CD14-positive monocyte (primary cell): ENCODE results near the gene F2RL3. TPM values are rescaled to one million over a fixed set of nuclear protein-coding genes. Genes with fewer than 3 reads are reported as not detected.
A peak's percentile ranks its signal among the peaks of the same experiment; 100 is the strongest.

Experiments
- DNase-seq, 3 donors: peaks; one replicate each; pipeline ENCODE4 v3.0.0-alpha.2; 2011 to 2022
- H2AFZ ChIP-seq: 2 replicates; pipeline ENCODE4 v1.6.0; 2012; ENCODE audit warnings: mild to moderate bottlenecking, low read depth, low read length, inconsistent platforms; ENCODE audit not compliant: insufficient read depth, poor library complexity, severe bottlenecking
- H3K27ac ChIP-seq, 2 donors: 1 replicate in 1 of 2; 2 replicates in 1 of 2; pipeline ENCODE4 v1.5.1; 2012 to 2013; ENCODE audit warnings: low read length in 2 of 2, control low read depth in 1 of 2, inconsistent platforms in 1 of 2, low read depth in 1 of 2, mild to moderate bottlenecking in 1 of 2
- H3K27me3 ChIP-seq, 2 donors: one replicate each; pipeline versions ENCODE4 v1.6.0 to v1.6.1; 2011 to 2013; ENCODE audit warnings: low read length in 2 of 2; ENCODE audit not compliant: control insufficient read depth in 2 of 2, insufficient read depth in 2 of 2
- H3K36me3 ChIP-seq, 2 donors: replicated peaks in 1 of 2; 1 replicate in 1 of 2; 2 replicates in 1 of 2; pipeline versions ENCODE4 v1.5.1 to v1.6.1; 2012 to 2013; ENCODE audit warnings: low read length in 2 of 2, control low read depth in 1 of 2, inconsistent platforms in 1 of 2, mild to moderate bottlenecking in 1 of 2; ENCODE audit not compliant: insufficient read depth in 2 of 2, control insufficient read depth in 1 of 2
- H3K4me1 ChIP-seq, 2 donors: 1 replicate in 1 of 2; 2 replicates in 1 of 2; pipeline versions ENCODE4 v1.5.1 to v1.6.1; 2012 to 2013; ENCODE audit warnings: low read length in 2 of 2, control low read depth in 1 of 2, inconsistent platforms in 1 of 2, mild to moderate bottlenecking in 1 of 2, moderate library complexity in 1 of 2; ENCODE audit not compliant: insufficient read depth in 2 of 2, control insufficient read depth in 1 of 2
- H3K4me2 ChIP-seq: replicated peaks from 2 replicates; pipeline ENCODE3; 2012; ENCODE audit warnings: low read length, moderate library complexity, mild to moderate bottlenecking; ENCODE audit not compliant: poor library complexity, severe bottlenecking; ENCODE audit errors: extremely low read depth
- H3K4me3 ChIP-seq, 3 experiments: fragments of 200-600 bp in 1 of 3; sonication (generic) in 1 of 3; replicated peaks in 1 of 3; 1 replicate in 2 of 3; 2 replicates in 1 of 3; pipeline ENCODE4 v1.5.1; 2011 to 2013; ENCODE audit warnings: low read length in 3 of 3, mild to moderate bottlenecking in 3 of 3, control low read depth in 2 of 3, low read depth in 2 of 3, inconsistent platforms in 1 of 3, moderate library complexity in 1 of 3
- H3K79me2 ChIP-seq: 2 replicates; pipeline ENCODE4 v1.6.0; 2012; ENCODE audit warnings: mild to moderate bottlenecking, control low read depth, inconsistent platforms, low read length, moderate library complexity; ENCODE audit not compliant: insufficient read depth
- H3K9ac ChIP-seq: 2 replicates; pipeline ENCODE4 v1.6.0; 2017; ENCODE audit warnings: low read length, mild to moderate bottlenecking; ENCODE audit not compliant: insufficient read depth, poor library complexity, severe bottlenecking
- H3K9me3 ChIP-seq, 2 donors: replicated peaks in 1 of 2; 1 replicate in 1 of 2; 2 replicates in 1 of 2; pipeline versions ENCODE4 v1.5.1 to v1.6.1; 2012 to 2013; ENCODE audit warnings: low read length in 2 of 2, control low read depth in 1 of 2; ENCODE audit not compliant: control insufficient read depth in 1 of 2, insufficient read depth in 1 of 2
- H4K20me1 ChIP-seq: 2 replicates; pipeline ENCODE4 v1.6.0; 2012; ENCODE audit warnings: mild to moderate bottlenecking, low read length, control low read depth, moderate library complexity; ENCODE audit not compliant: insufficient read depth
- H3K27ac Mint-ChIP-seq, 7 donors: one replicate each; pipeline ENCODE4 v1.8.0; 2020; ENCODE audit warnings: mild to moderate bottlenecking in 7 of 7, mixed read lengths in 7 of 7, moderate library complexity in 6 of 7, inconsistent platforms in 2 of 7
- H3K27me3 Mint-ChIP-seq, 3 donors: one replicate each; pipeline ENCODE4 v1.8.0; 2021 to 2022; ENCODE audit warnings: low read depth in 3 of 3, mild to moderate bottlenecking in 3 of 3, mixed read lengths in 3 of 3, moderate library complexity in 3 of 3, inconsistent platforms in 1 of 3
- H3K36me3 Mint-ChIP-seq, 2 donors: one replicate each; pipeline ENCODE4 v1.8.0; 2020; ENCODE audit warnings: mixed read lengths in 2 of 2, inconsistent platforms in 1 of 2, mild to moderate bottlenecking in 1 of 2
- H3K4me1 Mint-ChIP-seq: one replicate; pipeline ENCODE4 v1.8.0; 2020; ENCODE audit warnings: mild to moderate bottlenecking, mixed read lengths
- H3K4me3 Mint-ChIP-seq, 2 donors: one replicate each; pipeline ENCODE4 v1.8.0; 2020; ENCODE audit warnings: mild to moderate bottlenecking in 2 of 2, mixed read lengths in 2 of 2, moderate library complexity in 1 of 2
- H3K9me3 Mint-ChIP-seq, 7 donors: one replicate each; pipeline ENCODE4 v1.8.0; 2020 to 2022; ENCODE audit warnings: mixed read lengths in 7 of 7, mild to moderate bottlenecking in 6 of 7, moderate library complexity in 6 of 7, inconsistent platforms in 2 of 7
- CTCF ChIP-seq: fragments of 200-600 bp; IDR thresholded peaks from one replicate; pipeline ENCODE4 v1.8.0; 2022; ENCODE audit warnings: antibody characterized with exemption, mild to moderate bottlenecking
- WGBS: methylation state at CpG from one replicate; pipeline ENCODE4 v1.1.5; 2013; ENCODE audit warnings: missing lambda C conversion rate; ENCODE audit not compliant: insufficient coverage; 5-methylcytosine and 5-hydroxymethylcytosine counted together
- intact Hi-C, 2 donors: fragments of 100-400 bp; cut with micrococcal nuclease; formaldehyde crosslinking; loops; one replicate each; pipeline versions ENCODE4 v1.15.0 to v1.15.1; 2023
- polyA plus RNA-seq, 3 donors: library from polyadenylated mRNA; depleted of rRNA in 1 of 3; unstranded in 2 of 3; stranded (reverse) in 1 of 3; fragments of 300-500 nt in 2 of 3; fragments of >200 nt in 1 of 3; fragmentation: Illumina TruSeq in 2 of 3; gene quantifications; 1 replicate in 2 of 3; 2 replicates in 1 of 3; pipeline ENCODE4 v1.2.3, GENCODE V29; 2012 to 2021

F2RL3 gene
- polyA plus RNA-seq, 3 donors: 0.05 TPM; not detected in 2

GRCh38 chr19:16877581-16877980 is 11.2 kb upstream of the F2RL3 start:
- H3K4me1 Mint-ChIP-seq: peaks cover 6% of the 10 kb centered on the region
- peaks cover 60% of the 10 kb centered on the region for H4K20me1 ChIP-seq
- TF ChIP-seq CTCF: no peak
- H3K79me2 ChIP-seq: peaks cover 16% of the 10 kb centered on the region
- no peaks in the 10 kb centered on the region for H3K4me1 ChIP-seq
- intact Hi-C loops: no loop called here
- H2AFZ ChIP-seq: no peak overlapping the region
- H3K36me3 Mint-ChIP-seq: peaks cover 71 to 87% of the 10 kb centered on the region in 2 donors
- peaks cover 50 to 62% (median 54%) of the 10 kb centered on the region in 7 donors for H3K9me3 Mint-ChIP-seq
- peaks cover 30 to 54% of the 10 kb centered on the region in 2 donors for H3K9me3 ChIP-seq
- H3K27me3 ChIP-seq: no peaks in the 10 kb centered on the region
- H3K4me3 Mint-ChIP-seq: no peak overlapping the region
- WGBS: 96% methylated on average over 11 of the region's 11 CpGs
- no peak overlapping the region for H3K27ac ChIP-seq
- H3K4me2 ChIP-seq: no peak overlapping the region
- H3K9ac ChIP-seq: no peak overlapping the region
- no peak for DNase-seq
- peak overlapping the region in 2 of 7 donors; percentile 17 to 23 for H3K27ac Mint-ChIP-seq
- H3K4me3 ChIP-seq: no peak overlapping the region
- peaks cover 0 to 4% (median 1%) of the 10 kb centered on the region in 3 donors for H3K27me3 Mint-ChIP-seq
- peaks cover 60 to 73% of the 10 kb centered on the region in 2 donors for H3K36me3 ChIP-seq

GRCh38 chr19:16878181-16878965 is 10.4 kb upstream of the F2RL3 start:
- H3K36me3 ChIP-seq: peaks cover 52 to 66% of the 10 kb centered on the region in 2 donors
- intact Hi-C loops: no loop called here
- no peak overlapping the region for H3K4me2 ChIP-seq
- Mint-ChIP-seq H3K36me3 (peaks cover 64 to 79% of the 10 kb centered on the region in 2 donors), H3K9me3 (peaks cover 57 to 70% (median 60%) of the 10 kb centered on the region in 7 donors), H3K4me3 (no peak overlapping the region), H3K4me1 (peaks cover 6% of the 10 kb centered on the region), H3K27me3 (peaks cover 0 to 6% (median 3%) of the 10 kb centered on the region in 3 donors), H3K27ac (no peak overlapping the region)
- H4K20me1 ChIP-seq: peaks cover 52% of the 10 kb centered on the region
- H3K4me3 ChIP-seq: no peak overlapping the region
- peaks cover 37 to 62% of the 10 kb centered on the region in 2 donors for H3K9me3 ChIP-seq
- H3K27ac ChIP-seq: no peak overlapping the region
- H3K9ac ChIP-seq: no peak overlapping the region
- no peak overlapping the region for H2AFZ ChIP-seq
- 98% methylated on average over 55 of the region's 55 CpGs for WGBS
- H3K79me2 ChIP-seq: peaks cover 16% of the 10 kb centered on the region
- DNase-seq: no peak
- H3K4me1 ChIP-seq: peaks cover 0 to 1% of the 10 kb centered on the region in 2 donors
- no peak for TF ChIP-seq CTCF
- no peaks in the 10 kb centered on the region for H3K27me3 ChIP-seq
